HG03196 (cell line): ENCODE data around the gene ST6GALNAC2.
"Not testable (repeated sequence)": the region's sequence is repeated elsewhere in the genome, so short reads cannot be mapped to it uniquely, and the experiment has no call there.

Experiments used
- ATAC-seq: cut with Tn5 transposase; IDR thresholded peaks from one replicate; pipeline ENCODE4 v1.9.1; 2021; ENCODE audit not compliant: unreplicated experiment

The ST6GALNAC2 gene

GRCh38 chr17:76570877-76571471 is 14.7 kb downstream of the ST6GALNAC2 start:
- no peak for ATAC-seq

DNA sequence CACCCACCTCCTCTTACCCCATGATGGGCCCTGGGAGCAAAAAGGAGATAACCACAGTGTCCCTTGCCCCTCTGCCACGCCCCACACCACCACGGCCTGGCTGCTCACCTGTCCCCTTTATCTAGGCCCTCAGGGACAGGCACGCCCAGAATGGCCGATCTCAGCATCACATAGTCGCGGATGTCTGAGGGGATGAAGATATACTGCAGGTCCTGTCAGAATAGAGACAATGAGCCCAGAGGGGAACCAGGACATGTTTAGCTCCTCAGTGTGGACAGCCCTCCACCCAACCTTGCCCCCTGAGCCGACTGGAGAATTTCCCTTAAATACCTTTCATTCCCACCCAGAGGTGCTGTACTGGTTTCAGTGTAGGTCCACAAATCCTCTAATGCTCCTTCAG is 15.2 kb downstream of the ST6GALNAC2 start:
- ATAC-seq, result no peak

GRCh38 chr17:76569607-76570279 is 15.9 kb downstream of the ST6GALNAC2 start:
- no peak for ATAC-seq

DNA sequence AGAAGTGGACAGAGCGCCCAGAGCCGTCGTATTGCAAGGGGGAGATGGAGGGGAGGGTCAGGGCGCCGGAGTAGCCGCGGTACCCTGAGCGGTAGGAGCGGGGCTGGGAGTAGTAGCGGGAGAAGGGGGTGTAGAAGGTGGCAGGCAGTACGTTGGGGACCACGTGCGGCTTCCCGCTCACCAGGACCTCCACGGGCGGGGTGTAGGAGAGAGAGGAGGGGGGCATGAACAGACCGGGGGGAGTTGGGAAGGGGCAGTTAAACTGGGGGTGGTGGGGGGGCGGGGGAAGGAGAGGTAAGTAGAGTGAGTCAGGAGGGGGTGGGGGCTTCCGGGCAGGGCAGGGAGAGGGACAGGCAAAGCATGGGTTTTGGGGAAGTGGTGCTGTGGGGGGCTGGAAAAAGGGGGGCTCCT is 16.8 kb downstream of the ST6GALNAC2 start:
- ATAC-seq, result no peak

GRCh38 chr17:76567634-76568432 is 17.8 kb downstream of the ST6GALNAC2 start:
- ATAC-seq, result no peak

- no peak for ATAC-seq
These were observed 18.6 kb downstream of the ST6GALNAC2 start for GRCh38 chr17:76566988-76567431.

DNA sequence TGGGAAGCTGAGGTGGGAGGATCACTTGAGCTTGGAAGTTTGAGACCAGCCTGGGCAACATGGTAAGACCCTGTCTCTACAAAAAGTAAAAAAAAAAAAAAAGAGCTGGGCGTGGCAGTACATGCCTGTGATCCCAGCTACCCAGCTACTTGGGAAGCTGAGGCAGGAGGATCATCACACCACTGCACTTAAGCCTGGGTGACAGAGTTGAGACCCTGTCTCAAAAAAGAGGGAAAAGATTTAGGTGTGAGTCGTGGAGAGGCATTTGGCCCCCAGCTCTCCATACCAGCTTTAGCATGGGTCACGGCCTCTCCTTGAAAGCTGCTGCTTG is 19.1 kb downstream of the ST6GALNAC2 start:
- no peak for ATAC-seq

- no peak for ATAC-seq
These were observed 19.7 kb downstream of the ST6GALNAC2 start for GRCh38 chr17:76565728-76566612.

DNA sequence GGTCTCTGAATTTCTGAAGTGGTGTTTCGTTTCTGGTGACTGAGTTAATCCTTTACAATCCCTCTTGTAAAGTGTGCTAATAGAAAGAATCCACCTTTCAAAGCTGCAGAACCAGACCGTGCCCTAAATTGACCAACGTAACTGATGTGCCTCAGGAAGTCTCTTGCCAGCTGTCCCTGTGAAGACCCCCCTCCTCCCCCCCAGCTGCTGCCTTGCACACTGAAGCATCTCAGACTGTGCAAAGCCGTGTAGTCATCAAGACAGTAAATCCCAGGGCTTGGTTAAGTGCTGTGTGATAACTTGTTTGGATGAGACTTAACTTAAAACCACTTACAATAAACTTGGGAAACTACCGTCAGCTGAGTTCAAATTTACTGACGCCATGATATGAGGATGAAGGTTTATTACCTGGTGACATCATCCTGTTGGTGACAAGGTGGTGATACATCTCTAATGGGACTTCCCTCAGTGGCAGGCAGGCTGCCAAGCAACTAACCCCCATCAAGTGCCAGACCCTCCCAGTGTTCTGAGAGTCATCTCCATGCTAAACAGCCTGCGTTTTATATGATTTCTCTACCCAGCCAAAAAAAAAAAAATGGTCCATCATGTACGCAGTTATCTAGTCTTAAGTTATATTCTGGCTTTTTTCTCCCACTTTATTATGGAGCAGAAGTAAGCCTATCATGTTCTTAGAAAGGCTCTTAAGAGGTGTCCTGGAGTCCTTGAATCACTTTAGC is 20.5 kb downstream of the ST6GALNAC2 start:
- ATAC-seq, result not testable (repeated sequence)

- ATAC-seq, result not testable (repeated sequence)
These were observed 22.3 kb downstream of the ST6GALNAC2 start for GRCh38 chr17:76563359-76563758.

DNA sequence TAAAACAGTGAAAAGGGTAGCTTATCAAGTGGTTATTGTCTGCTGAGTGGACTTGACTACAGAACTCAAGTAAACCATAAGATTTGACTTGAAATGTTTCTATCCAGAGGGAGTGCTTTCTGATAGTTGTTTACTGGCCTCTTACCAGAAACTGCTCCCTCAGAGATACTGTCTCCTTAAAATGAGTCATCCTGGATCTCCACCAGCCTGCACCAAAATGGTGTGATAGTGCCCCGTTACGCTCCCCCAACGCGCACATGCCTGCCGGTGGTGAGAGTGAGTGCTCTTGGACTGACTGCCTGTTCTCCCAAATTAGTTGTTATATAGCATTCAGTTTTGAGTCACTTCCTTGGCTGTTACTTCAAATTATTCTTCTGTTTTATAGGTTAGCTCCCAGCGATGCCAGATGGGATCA is 22.9 kb downstream of the ST6GALNAC2 start:
- ATAC-seq, result no peak

GRCh38 chr17:76561799-76562268 is 23.8 kb downstream of the ST6GALNAC2 start:
- no peak for ATAC-seq

GRCh38 chr17:76561332-76561731 is 24.3 kb downstream of the ST6GALNAC2 start:
- ATAC-seq, result no peak

- ATAC-seq, result no peak
These were observed 24.8 kb downstream of the ST6GALNAC2 start for GRCh38 chr17:76560877-76561221.

GRCh38 chr17:76560036-76560876 is 25.4 kb downstream of the ST6GALNAC2 start:
- ATAC-seq, result no peak

DNA sequence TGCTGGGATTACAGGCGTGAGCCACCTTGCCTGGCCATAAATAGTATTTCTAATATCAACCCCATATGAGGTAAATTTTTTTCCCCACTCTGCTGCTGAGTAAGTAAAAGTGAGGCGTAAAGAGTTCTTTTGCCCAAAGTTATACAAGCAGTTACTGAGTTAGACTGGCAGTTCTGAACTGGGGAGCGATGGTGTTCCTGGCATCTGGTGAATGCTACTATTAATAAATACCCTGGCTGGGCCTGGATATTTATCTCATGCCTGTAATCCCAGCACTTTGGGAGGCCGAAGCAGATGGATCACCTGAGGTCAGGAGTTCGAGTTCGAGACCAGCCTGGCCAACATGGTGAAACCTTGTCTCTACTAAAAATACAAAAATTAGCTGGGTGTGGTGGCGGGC is 26.2 kb downstream of the ST6GALNAC2 start:
- ATAC-seq, result not testable (repeated sequence)

DNA sequence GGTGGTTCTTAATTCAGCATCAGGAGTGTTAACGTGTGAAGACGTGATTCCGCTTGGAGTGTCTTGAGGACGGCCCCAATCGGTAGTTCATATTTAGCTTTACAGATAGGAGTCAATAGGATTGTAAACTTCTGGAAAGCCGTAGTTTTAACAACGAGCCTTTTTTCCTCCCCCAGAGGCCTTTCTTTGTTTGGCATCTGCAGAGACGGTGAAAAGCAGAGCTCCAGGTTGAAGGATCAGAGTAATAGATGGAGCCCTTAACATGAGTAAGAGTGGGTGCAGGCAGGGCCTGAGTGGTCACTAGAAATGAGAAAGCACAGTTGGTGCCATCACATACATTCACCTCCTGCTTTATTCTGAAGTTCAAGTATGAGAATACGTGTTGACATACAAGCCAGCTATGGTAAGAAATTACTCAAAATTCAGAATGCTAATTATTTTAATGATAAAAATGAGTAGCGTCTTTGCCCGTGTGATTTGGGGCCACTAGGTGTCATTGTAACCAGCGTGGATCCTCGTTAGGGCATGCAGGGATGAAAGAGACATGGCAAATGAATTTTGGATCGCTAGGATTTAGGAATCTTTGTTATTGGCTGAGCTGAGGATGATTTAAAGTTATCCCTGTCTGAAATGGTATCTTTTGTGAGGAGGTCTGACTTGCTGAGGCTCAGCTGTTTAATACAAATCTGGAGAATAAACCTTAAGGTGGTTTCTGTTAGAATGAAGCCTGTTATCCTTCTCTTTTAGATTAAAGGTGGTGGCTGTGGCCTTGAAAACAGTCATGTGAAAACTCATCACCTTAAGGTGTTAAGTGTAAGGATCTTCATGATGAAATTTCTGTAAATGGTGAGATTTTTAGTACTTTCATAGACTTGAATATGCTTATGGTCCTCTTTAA is 27.2 kb downstream of the ST6GALNAC2 start:
- ATAC-seq, result no peak
